Suprapubic skin (tissue), 3 donors: Measurements from ENCODE around the gene GTF2H1.

Source experiments
- EP300 ChIP-seq: sonication (generic); formaldehyde crosslinking; IDR thresholded peaks from one replicate; pipeline ENCODE4 v1.6.1; 2017; ENCODE audit warnings: antibody characterized with exemption
- POLR2A ChIP-seq, 2 donors: fragments of 450-650 bp; IDR thresholded peaks; one replicate each; pipeline ENCODE4 v1.6.1; 2017; ENCODE audit warnings: antibody characterized with exemption in 2 of 2, mild to moderate bottlenecking in 2 of 2, moderate library complexity in 2 of 2
- TF ChIP-seq, protein P1 (sequence below), 2 donors: fragments of 200-600 bp in 1 of 2; fragments of 450-650 bp in 1 of 2; sonication (generic) in 1 of 2; IDR thresholded peaks; one replicate each; pipeline ENCODE4 v1.5.1; 2016 to 2019; ENCODE audit warnings: antibody characterized with exemption in 2 of 2, mild to moderate bottlenecking in 1 of 2, moderate library complexity in 1 of 2

DNA sequence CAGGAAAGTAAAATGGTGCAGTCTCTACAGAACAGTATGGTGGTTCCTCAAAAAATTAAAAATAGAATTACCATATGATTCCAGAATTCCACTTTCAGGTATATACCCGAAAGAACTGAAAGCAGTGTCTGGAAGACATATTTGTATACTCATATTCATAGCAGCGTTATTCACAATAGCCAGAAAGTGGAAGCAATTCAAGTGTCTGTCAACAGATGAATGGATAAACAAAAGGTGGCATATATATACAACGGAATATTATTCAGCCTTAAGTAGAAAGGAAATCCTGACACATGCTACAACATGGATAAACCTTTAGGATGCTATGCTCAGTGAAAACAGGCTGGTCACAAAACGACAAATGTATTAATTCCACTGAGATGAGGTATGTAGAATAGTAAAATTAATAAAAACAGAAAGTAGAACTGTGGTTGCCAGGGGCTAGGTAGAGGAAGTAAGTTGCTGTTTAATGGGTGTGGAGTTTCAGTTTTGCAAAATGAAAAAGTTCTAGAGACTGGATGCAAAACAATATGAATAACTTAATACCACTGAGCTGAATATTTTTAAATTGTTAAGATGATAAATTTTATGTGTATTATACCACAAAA, 41.8 kb upstream of the GTF2H1 start:
- TF ChIP-seq POLR2A (IDR thresholded peaks at IDR 0.05) (no peak), EP300 (no peak)
- TF ChIP-seq, protein P1, sequence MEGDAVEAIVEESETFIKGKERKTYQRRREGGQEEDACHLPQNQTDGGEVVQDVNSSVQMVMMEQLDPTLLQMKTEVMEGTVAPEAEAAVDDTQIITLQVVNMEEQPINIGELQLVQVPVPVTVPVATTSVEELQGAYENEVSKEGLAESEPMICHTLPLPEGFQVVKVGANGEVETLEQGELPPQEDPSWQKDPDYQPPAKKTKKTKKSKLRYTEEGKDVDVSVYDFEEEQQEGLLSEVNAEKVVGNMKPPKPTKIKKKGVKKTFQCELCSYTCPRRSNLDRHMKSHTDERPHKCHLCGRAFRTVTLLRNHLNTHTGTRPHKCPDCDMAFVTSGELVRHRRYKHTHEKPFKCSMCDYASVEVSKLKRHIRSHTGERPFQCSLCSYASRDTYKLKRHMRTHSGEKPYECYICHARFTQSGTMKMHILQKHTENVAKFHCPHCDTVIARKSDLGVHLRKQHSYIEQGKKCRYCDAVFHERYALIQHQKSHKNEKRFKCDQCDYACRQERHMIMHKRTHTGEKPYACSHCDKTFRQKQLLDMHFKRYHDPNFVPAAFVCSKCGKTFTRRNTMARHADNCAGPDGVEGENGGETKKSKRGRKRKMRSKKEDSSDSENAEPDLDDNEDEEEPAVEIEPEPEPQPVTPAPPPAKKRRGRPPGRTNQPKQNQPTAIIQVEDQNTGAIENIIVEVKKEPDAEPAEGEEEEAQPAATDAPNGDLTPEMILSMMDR (IDR thresholded peaks at IDR 0.05): no peak
